ENCODE results near the gene ZKSCAN3. TPM values are rescaled to one million over a fixed set of nuclear protein-coding genes. Genes with fewer than 3 reads are reported as not detected.

The ZKSCAN3 gene
- total and polyA plus RNA-seq, 2 of the 4 experiments (the other 2 are of a cell fraction) = 3.7 to 4.8 TPM

- in situ Hi-C loops (cut with MboI; ENCODE audit: low sequenced_read_pairs) (no loop called here), dilution Hi-C loops (cut with HindIII; ENCODE audit: low sequenced_read_pairs, unreplicated experiment) (no loop called here), intact Hi-C loops (cut with micrococcal nuclease) (no loop called here)
- H3K4me2 ChIP-seq (ENCODE audit: low read depth, low read length) = no peak overlapping the region
- H3K9ac ChIP-seq (ENCODE audit: low read depth, low read length) = no peak overlapping the region
- ATAC-seq (ENCODE audit: low read depth) = no peak
- DNase-seq = no peak
- no peak overlapping the region for H2BK5ac ChIP-seq (ENCODE audit: low read depth, low read length, poor library complexity, severe bottlenecking)
- no peak overlapping the region for H4K91ac ChIP-seq (ENCODE audit: insufficient read depth, low read depth, low read length)
- no peak overlapping the region for H2BK15ac ChIP-seq (ENCODE audit: low read depth, low read length)
- no peak for TF ChIP-seq CHD1 (IDR thresholded peaks at IDR 0.05; ENCODE audit: low read depth, low read length)
- TF ChIP-seq MAFK (IDR thresholded peaks at IDR 0.05; ENCODE audit: low read depth, low read length) = no peak
- no peak for TF ChIP-seq POLR2A (IDR thresholded peaks at IDR 0.05; ENCODE audit: low read depth, low read length)
- no peak for TF ChIP-seq RAD21 (IDR thresholded peaks at IDR 0.05; ENCODE audit: low read length)
- TF ChIP-seq MXI1 (IDR thresholded peaks at IDR 0.05; ENCODE audit: borderline replicate concordance, low read depth, low read length) = no peak
- TF ChIP-seq MAZ (IDR thresholded peaks at IDR 0.05; ENCODE audit: borderline replicate concordance, low read depth, low read length) = no peak
- no peak for TF ChIP-seq RCOR1 (IDR thresholded peaks at IDR 0.05; ENCODE audit: insufficient replicate concordance, low read length)
- no peak for TF ChIP-seq FOS (IDR thresholded peaks at IDR 0.05; ENCODE audit: low read depth, low read length)
- no peak for TF ChIP-seq USF2 (IDR thresholded peaks at IDR 0.05; ENCODE audit: low read depth, low read length)
- no peak for TF ChIP-seq RFX5 (IDR thresholded peaks at IDR 0.05; ENCODE audit: low read depth, low read length)
- no peak for TF ChIP-seq BHLHE40 (IDR thresholded peaks at IDR 0.05; ENCODE audit: low read depth, low read length)
- no peak for TF ChIP-seq SMC3 (IDR thresholded peaks at IDR 0.05; ENCODE audit: low read depth, low read length)
- no peak for TF ChIP-seq CTCF (conservative IDR thresholded peaks at IDR 0.05; ENCODE audit: low read depth, low read length)
- TF ChIP-seq CEBPB (IDR thresholded peaks at IDR 0.05; ENCODE audit: low read depth, low read length) = no peak
- TF ChIP-seq ELK1 (IDR thresholded peaks at IDR 0.05; ENCODE audit: borderline replicate concordance, low read depth, low read length) = no peak
- no peak overlapping the region for H3K56ac ChIP-seq (ENCODE audit: extremely low read depth, insufficient read depth, low read length)
- no peaks in the 10 kb centered on the region; the same call in 1 of the 2 replicates for H3K36me3 ChIP-seq (ENCODE audit: control insufficient read depth, insufficient read depth, low read length)
- 83% methylated on average over 3 of the region's 9 CpGs; no CpG with 5 or more reads in 1 of the 2 experiments for WGBS, 2 experiments (ENCODE audit: extremely low coverage in 2 of 2, insufficient read length in 1 of 2)
- no peak overlapping the region for H3K23ac ChIP-seq (ENCODE audit: low read depth, low read length)
- no peak overlapping the region for H2AK9ac ChIP-seq (replicated peaks; ENCODE audit: low read depth, low read length, poor library complexity)
- H3K14ac ChIP-seq (replicated peaks; ENCODE audit: low read depth, low read length) = no peak overlapping the region
- H3K4me3 ChIP-seq (ENCODE audit: insufficient read depth, low read depth, low read length) = no peak overlapping the region
- no peak overlapping the region for H2AK5ac ChIP-seq (ENCODE audit: low read depth, low read length)
- no TSS peak for BruUV-seq (replicated peaks)
- no peak overlapping the region for H4K5ac ChIP-seq (ENCODE audit: low read depth, low read length)
- H3K4me1 ChIP-seq (ENCODE audit: control insufficient read depth, insufficient read depth, low read length) = no peaks in the 10 kb centered on the region
- H3K27ac ChIP-seq (ENCODE audit: insufficient read depth, low read length) = no peak overlapping the region
- no peak overlapping the region for H3K4ac ChIP-seq (ENCODE audit: low read depth, low read length)
- no peaks in the 10 kb centered on the region for H4K20me1 ChIP-seq (ENCODE audit: insufficient read depth, low read length)
- POLR2A ChIA-PET (ENCODE audit: unreplicated experiment) = interaction anchor here (1.0 kb wide), 1 partner anchor 30 kb away, joined by 5 read pairs; the partner anchor contains the start of gene PGBD1
- no peak overlapping the region for H2BK20ac ChIP-seq (ENCODE audit: low read depth, low read length)
- H3K18ac ChIP-seq (ENCODE audit: low read depth, low read length) = no peak overlapping the region
- H3K9me1 ChIP-seq (ENCODE audit: insufficient read depth, low read length) = no peaks in the 10 kb centered on the region
- no peak overlapping the region for H2AFZ ChIP-seq (replicated peaks; ENCODE audit: low read length, poor library complexity)
- H2BK120ac ChIP-seq (ENCODE audit: low read depth, low read length) = no peak overlapping the region
- no peak overlapping the region for H4K8ac ChIP-seq (ENCODE audit: low read depth in 2 of 2, low read length in 2 of 2)
- no peaks in the 10 kb centered on the region for H3K9me3 ChIP-seq (ENCODE audit: control insufficient read depth, insufficient read depth, low read length)
- CTCF ChIA-PET = interaction anchor here (0.6 kb wide), 1 partner anchor 417 kb away, joined by 4 read pairs; no protein-coding TSS in a partner anchor
- no peaks in the 10 kb centered on the region for H3K27me3 ChIP-seq (ENCODE audit: control insufficient read depth, insufficient read depth, low read length)
- H3K79me1 ChIP-seq (ENCODE audit: low read depth in 1 of 2, low read length in 2 of 2) = no peaks in the 10 kb centered on the region
These were observed 38.5 kb upstream of the ZKSCAN3 start for GRCh38 chr6:28311139-28311823.
